NCI-H446 (cell line): Measurements from ENCODE around the gene SPDYA.
"Not testable (repeated sequence)": the region's sequence is repeated elsewhere in the genome, so short reads cannot be mapped to it uniquely, and the experiment has no call there.

Experiments
- DNase-seq, 2 experiments: peaks; one replicate each; lab custom pipeline; 2025; lab: John Stamatoyannopoulos, UW

Gene SPDYA

GRCh38 chr2:28810384-28811285, at the start of gene SPDYA:
Gene SPDYA, plus strand, starts transcription at chr2:28810834. Its CDS starts 5,181 bp downstream, at chr2:28816015.
- no peak for DNase-seq

DNA sequence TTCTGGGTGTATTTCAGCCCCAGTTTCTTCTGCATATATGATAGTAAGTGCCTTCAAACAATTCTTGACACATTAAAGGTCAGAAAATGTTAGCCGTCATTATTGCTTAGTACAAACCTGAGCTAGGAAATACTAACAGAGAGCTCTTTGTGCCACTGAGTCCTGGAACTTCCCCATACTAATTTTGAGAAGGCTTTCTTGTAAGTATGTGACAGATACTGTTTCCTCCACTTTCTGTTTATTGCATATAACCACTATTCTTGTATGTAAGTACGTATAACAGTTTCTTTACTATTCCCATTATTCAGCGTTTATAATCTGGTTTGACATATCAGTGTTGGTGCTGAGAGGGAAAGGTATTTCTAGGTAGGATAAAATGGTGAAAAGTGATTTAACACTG, 49.2 kb upstream of the SPDYA start:
- no peak for DNase-seq

- DNase-seq: no peak
Measured at GRCh38 chr2:28764909-28765711, 45.5 kb upstream of the SPDYA start.

- no peak for DNase-seq
Measured at GRCh38 chr2:28766070-28766469, 44.6 kb upstream of the SPDYA start.

- DNase-seq: no peak
Measured at GRCh38 chr2:28767337-28767736, 43.3 kb upstream of the SPDYA start.

DNA sequence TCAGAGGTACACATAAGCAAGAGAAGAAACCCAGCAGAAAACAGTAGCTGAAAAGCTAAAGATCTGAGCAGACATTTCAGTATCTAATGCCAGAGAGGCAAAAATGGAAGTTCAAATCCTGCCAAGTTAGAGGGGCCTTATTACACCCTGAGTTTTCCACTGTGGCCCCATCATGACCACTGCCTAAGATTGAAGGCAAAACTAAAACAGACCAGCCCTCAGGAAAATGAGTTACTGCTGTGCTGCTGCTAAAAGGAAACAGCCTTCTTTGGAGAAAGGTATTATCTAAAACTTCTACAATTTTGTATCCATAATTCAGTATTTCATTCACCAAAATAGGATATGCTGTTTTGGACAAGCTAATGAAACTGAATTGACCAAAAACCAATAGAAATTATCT, 42.2 kb upstream of the SPDYA start:
- no peak for DNase-seq

DNA sequence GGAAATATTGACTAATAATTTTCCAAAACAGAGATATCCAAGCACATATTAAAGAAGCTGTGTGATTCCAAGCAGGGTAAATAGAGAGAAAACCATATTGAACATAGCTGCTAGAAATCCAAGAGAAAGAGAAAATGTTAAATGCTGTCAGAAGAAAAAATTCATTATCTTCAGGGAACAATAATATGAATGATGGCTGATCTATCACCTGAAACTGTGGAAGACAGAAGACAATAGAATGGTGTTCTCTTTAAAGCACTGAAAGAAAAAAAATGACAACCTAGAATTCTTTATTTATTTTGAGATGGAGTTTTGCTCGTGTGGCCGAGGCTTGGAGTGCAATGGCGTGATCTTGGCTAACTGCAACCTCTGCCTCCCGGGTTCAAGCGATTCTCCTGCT, 41.7 kb upstream of the SPDYA start:
- DNase-seq: no peak

DNA sequence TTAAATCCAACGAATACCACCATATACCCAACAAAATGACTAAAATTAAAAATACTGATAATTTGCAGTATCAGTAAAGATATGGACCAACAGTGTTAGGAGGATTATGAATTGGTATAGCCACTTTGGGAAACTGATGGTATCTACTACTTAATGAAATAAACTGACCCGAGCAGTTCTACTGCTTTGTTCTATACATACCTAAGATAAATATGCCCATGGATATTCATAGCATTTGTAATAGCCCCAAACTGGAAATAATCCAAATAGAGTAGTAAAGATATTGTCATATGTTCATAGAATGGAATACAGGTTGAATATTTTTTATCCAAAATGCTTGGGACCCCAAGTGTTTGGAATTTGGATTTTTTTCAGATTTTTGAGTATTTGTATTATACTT, 38.3 kb upstream of the SPDYA start:
- no peak for DNase-seq

DNA sequence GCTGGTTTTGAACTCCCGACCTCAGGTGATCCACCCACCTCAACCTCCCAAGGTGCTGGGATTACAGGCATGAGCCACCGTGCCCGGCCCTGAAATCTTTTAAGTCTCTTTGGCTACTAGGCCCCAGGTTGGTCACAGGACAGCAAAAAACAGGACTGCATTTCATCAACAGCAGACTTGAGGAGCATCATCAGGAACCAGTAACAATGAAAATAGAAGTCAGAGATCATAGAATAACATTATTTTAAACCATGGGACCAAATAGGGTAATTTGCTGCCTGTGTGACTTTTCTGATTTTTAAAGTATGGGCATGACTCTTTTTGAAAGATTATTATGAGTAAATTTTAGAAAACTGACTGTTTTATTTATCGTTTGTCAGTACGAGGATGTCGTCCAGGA, 34.2 kb upstream of the SPDYA start:
- no peak for DNase-seq

DNA sequence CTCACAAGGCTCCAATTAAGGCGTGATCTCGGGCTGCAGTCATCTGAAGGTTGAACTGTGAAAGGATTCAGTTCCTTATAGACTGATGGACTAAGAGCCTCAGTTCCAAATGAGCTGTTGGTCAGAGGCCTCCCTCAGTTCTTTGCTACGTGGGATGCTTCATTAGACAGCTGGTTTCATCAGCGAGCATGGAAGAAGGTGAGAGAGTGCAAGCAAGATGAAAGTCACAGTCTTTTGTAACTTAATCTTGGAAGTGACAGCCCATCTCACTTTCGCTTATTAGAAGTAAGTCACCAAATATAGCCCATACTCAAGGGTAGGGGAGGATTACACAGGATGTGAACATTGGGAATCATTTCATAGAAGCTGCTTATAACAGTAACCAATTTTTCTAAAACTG, 32.2 kb upstream of the SPDYA start:
- no peak for DNase-seq

- DNase-seq: no peak
Measured at GRCh38 chr2:28779001-28779400, 31.6 kb upstream of the SPDYA start.

DNA sequence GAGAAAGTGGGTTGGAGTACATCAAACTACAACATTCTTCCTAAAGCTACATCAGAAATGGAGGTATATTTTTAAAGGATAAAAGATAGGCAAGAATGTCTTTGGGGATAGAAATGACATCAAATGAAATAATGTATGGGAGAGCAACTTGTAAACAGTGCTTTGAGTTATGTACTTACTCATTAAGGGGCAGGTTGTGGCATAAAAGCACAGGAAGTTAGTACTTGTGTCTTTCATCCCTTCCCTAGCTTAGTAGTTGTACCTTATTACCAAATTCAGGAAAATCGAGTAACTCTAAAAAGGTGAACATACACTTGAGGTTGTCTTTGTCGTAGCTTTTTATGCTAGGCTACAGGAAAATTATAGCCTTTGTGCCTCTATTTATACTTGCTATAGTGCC, 30.1 kb upstream of the SPDYA start:
- DNase-seq: no peak

DNA sequence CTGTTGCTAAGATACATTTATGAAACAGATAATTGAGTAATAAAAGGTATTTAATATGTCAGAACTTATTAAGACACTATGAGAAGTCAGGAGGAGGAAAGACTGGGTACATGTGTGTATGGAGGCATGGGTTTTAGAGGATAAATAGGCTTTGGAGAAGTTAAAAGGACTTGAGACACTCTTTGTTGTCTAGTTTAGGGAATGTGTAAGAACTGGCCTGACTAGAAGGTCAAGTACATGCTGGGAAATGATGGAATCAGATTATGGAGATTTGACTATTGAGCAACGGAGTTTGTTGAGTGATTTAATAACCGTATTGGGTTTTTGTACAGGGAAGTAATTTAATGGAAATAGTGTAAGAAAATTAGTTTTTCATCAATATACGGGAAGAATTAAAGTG, 28.2 kb upstream of the SPDYA start:
- no peak for DNase-seq

DNA sequence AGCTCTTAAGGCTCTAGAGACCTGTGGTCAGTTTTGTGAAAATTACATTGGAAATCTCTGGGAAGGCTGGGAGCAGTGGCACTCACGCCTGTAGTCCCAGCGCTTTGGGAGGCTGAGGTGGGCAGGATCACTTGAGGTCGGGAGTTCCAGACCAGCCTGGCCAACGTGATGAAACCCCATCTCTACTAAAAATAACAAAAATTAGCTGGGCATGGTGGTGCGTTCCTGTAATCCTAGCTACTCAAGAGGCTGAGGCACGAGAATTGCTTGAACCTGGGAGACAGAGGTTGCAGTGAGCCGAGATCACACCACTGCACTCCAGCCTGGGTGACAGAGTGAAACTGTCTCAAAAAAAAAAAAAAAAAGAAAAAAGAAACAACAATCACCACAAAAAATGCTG, 26.1 kb upstream of the SPDYA start:
- DNase-seq: not testable (repeated sequence)

GRCh38 chr2:28796620-28797019, 14.0 kb upstream of the SPDYA start:
- no peak for DNase-seq

DNA sequence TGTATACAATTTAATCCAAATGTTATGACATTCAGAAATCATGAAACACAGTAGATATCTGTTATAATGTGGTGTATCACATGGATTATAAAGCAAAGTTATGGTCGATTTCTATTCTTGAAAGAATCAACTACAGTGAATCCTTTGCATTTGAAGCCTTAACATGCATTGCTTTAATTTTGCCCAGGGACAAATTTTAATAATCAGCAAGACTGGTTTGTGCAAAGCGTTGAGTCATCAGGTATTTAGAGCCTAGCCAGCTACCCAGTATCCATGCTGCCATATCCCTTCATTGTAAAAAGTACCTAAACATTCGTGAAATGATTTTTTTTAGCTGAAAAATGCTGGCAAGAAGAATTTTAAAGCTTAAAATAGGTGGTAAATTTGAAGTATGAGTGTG, 8.9 kb upstream of the SPDYA start:
- no peak for DNase-seq

DNA sequence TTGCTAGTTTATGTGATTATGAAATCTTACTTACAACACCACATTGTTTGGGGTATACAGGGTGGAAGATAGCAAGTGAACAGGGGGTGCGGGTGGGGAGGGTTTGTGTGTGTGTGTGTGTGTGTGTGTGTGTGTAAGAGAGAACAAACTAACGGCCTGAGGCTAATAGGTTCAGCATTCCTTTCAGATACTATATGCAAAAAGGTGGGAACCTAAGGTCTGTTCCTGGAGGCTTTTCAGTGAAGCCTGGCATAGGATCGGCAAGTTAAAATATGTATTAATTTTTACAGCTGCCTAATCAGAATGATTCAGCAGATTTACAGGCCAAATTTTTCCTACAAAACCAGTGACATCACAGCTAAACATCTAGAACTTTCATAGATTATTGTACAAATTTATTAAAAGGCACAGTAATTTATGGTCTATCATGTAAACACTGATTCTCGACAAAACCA, 7.6 kb upstream of the SPDYA start:
- DNase-seq: no peak

DNA sequence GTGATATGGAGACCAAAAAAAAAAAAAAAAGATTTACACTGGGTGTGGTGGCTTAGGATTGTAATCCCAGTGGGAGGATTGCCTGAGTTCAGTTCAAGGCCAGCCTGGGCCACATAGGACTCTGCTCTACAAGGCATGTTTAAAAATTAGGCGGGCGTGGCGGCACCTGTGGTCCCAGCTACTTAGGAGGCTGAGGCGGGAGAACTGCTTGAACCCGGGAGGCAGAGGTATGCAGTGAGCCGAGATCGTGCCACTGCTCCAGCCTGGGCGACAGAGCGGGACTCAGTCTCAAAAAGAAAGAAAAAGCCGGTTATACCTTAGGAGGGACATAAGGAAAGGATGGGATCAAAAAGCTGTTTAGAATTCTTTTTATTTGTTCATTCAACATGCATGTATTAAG, 707 bp upstream of the SPDYA start:
- DNase-seq: no peak

DNA sequence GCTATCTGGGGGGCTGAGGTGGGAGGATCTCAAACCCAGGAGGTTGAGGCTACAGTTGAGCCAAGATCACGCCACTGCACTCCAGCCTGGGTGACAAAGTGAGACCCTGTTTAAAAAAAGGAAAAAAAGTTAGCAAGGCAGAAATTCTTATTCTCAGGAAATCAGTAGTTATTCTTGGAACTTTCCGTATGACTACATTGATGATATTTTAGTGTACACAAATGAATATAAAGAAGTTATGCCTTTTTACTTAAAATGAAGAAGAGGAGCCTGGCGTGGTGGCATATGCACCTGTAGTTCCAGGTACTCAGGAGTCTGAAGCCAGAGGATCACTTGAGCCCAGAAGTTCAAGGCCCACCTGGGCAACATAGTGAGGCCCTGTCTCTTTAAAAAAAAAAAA, 7.4 kb downstream of the SPDYA start:
- DNase-seq: no peak

DNA sequence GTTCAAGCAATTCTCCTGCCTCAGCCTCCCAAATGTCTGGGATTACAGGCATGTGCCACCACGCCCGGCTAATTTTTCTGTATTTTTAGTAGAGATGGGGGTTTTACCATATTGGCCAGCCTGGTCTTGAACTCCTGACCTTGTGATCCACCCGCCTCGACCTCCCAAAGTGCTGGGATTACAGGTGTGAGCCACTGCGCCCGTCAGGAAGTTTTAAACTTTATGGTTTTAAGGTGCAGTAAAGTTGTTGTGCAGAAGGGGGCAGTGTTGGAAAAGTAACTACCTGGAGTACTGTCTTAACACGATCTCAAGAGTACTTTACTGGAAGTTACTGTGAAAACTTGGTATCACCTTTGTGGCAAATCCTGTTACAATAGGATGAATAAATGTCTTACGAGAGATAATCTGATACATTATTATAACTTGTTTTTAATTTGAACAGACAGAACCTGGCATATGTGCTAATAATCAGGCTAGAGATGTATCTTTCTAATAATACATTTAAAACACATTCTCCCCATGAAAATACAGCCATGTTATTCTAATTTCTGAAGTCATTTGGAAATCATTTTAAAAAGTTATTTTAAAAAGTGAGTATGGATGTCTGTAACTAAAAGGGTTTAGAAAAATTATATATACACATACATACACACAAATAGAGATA, 10.8 kb downstream of the SPDYA start:
- DNase-seq: peak in 1 of 2 experiments; percentile 50

GRCh38 chr2:28822036-28822435, 11.4 kb downstream of the SPDYA start:
- DNase-seq: no peak

- no peak for DNase-seq
Measured at GRCh38 chr2:28824207-28824606, 13.6 kb downstream of the SPDYA start.

GRCh38 chr2:28824870-28825269, 14.2 kb downstream of the SPDYA start:
- no peak for DNase-seq
